Measurements from ENCODE around the gene NTM. TPM values are rescaled to one million over a fixed set of nuclear protein-coding genes. Genes with fewer than 3 reads are reported as not detected.

NTM gene
- polyA plus RNA-seq, 1 donor from 2014 or later: 39.4 TPM

GRCh38 chr11:131749101-131749500 lies 378.7 kb downstream of the NTM start:
- H2AFZ ChIP-seq (ENCODE audit: low read depth, low read length): no peak overlapping the region
- no peak for TF ChIP-seq REST (IDR thresholded peaks at IDR 0.05; ENCODE audit: borderline replicate concordance)
- no peak for TF ChIP-seq EP300 (conservative IDR thresholded peaks at IDR 0.05; ENCODE audit: poor library complexity, severe bottlenecking)
- no peak for TF ChIP-seq TAF1 (IDR thresholded peaks at IDR 0.05; ENCODE audit: low read depth)
- TF ChIP-seq CTCF (IDR thresholded peaks at IDR 0.05; ENCODE audit: poor library complexity, severe bottlenecking): no peak
- no peak for TF ChIP-seq POLR2AphosphoS5 (IDR thresholded peaks at IDR 0.05)

GRCh38 chr11:131750152-131750551 lies 379.7 kb downstream of the NTM start:
- H2AFZ ChIP-seq (ENCODE audit: low read depth, low read length): no peak overlapping the region

More at GRCh38 chr11:131749101-131749500, 378.7 kb downstream of the NTM start:
- Histone ChIP-seq H3K27ac (ENCODE audit: low read length) (no peak overlapping the region), H3K4me2 (ENCODE audit: low read length) (no peak overlapping the region), H3K27me3 (ENCODE audit: insufficient read depth, low read depth, low read length) (no peaks in the 10 kb centered on the region), H3F3A (ENCODE audit: insufficient read depth, low read length, poor library complexity, severe bottlenecking) (no peaks in the 10 kb centered on the region), H3K9me2 (ENCODE audit: insufficient read depth, low read length) (no peaks in the 10 kb centered on the region), H3K4me3 (ENCODE audit: low read length) (no peak overlapping the region), H3K79me2 (replicated peaks; ENCODE audit: insufficient read depth, low read length) (no peaks in the 10 kb centered on the region), H3K36me3 (ENCODE audit: insufficient read depth, low read length) (no peaks in the 10 kb centered on the region), H3K9me3 (ENCODE audit: low read length) (no peaks in the 10 kb centered on the region), H4K20me1 (ENCODE audit: insufficient read depth) (no peaks in the 10 kb centered on the region), H3K9ac (ENCODE audit: low read length) (no peak overlapping the region)

More at GRCh38 chr11:131750152-131750551, 379.7 kb downstream of the NTM start:
- Histone ChIP-seq H3K4me3 (ENCODE audit: low read length) (no peak overlapping the region), H3K9ac (ENCODE audit: low read length) (no peak overlapping the region), H3K27me3 (ENCODE audit: insufficient read depth, low read depth, low read length) (no peaks in the 10 kb centered on the region), H3K9me2 (ENCODE audit: insufficient read depth, low read length) (no peaks in the 10 kb centered on the region), H3F3A (ENCODE audit: insufficient read depth, low read length, poor library complexity, severe bottlenecking) (no peaks in the 10 kb centered on the region), H3K27ac (ENCODE audit: low read length) (no peak overlapping the region), H3K9me3 (ENCODE audit: low read length) (no peaks in the 10 kb centered on the region), H3K79me2 (replicated peaks; ENCODE audit: insufficient read depth, low read length) (no peaks in the 10 kb centered on the region), H3K4me2 (ENCODE audit: low read length) (no peak overlapping the region), H3K36me3 (ENCODE audit: insufficient read depth, low read length) (no peaks in the 10 kb centered on the region), H4K20me1 (ENCODE audit: insufficient read depth) (no peaks in the 10 kb centered on the region)
- TF ChIP-seq TAF1 (IDR thresholded peaks at IDR 0.05; ENCODE audit: low read depth) (no peak), REST (IDR thresholded peaks at IDR 0.05; ENCODE audit: borderline replicate concordance) (no peak), MXI1 (conservative IDR thresholded peaks at IDR 0.05; ENCODE audit: poor library complexity, severe bottlenecking) (no peak), CTCF (IDR thresholded peaks at IDR 0.05; ENCODE audit: poor library complexity, severe bottlenecking) (no peak), RAD21 (conservative IDR thresholded peaks at IDR 0.05) (no peak), POLR2AphosphoS5 (IDR thresholded peaks at IDR 0.05) (no peak), EP300 (conservative IDR thresholded peaks at IDR 0.05; ENCODE audit: poor library complexity, severe bottlenecking) (no peak), SMC3 (conservative IDR thresholded peaks at IDR 0.05; ENCODE audit: poor library complexity) (no peak), EZH2 (IDR thresholded peaks at IDR 0.05; ENCODE audit: borderline replicate concordance, insufficient read depth, low read length, poor library complexity, severe bottlenecking) (no peak)

Measured in neural cell (in vitro differentiated cells).